Measurements from ENCODE around the gene SUB1.
"Not testable (repeated sequence)": the region's sequence is repeated elsewhere in the genome, so short reads cannot be mapped to it uniquely, and the experiment has no call there.

Gene SUB1

GRCh38 chr5:32585446-32586275 lies at the start of gene SUB1:
Gene SUB1 (plus strand): TSS chr5:32585557. CDS start chr5:32588513, 2,956 bp downstream.
- DNase-seq (ENCODE audit: low read depth in 2 of 2), result peak; percentile 91

DNA sequence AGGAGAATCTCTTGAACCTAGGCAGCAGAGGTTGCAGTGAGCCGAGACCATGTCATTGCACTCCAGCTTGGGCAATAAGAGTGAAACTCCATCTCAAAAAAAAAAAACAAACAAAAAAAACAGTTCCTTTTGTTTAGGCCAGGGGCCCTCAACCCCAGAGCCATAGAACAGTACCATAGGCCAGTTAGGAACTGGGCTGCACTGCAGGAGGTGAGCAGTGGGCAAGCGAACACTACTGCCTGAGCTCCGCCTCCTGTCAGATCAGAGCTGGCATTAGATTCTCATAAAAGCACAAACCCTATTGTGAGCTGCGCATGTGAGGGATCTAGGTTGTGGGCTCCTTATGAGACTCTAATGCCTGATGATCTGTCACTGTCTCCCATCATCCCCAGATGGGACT lies 49.1 kb upstream of the SUB1 start:
- DNase-seq (ENCODE audit: low read depth in 2 of 2), result no peak

DNA sequence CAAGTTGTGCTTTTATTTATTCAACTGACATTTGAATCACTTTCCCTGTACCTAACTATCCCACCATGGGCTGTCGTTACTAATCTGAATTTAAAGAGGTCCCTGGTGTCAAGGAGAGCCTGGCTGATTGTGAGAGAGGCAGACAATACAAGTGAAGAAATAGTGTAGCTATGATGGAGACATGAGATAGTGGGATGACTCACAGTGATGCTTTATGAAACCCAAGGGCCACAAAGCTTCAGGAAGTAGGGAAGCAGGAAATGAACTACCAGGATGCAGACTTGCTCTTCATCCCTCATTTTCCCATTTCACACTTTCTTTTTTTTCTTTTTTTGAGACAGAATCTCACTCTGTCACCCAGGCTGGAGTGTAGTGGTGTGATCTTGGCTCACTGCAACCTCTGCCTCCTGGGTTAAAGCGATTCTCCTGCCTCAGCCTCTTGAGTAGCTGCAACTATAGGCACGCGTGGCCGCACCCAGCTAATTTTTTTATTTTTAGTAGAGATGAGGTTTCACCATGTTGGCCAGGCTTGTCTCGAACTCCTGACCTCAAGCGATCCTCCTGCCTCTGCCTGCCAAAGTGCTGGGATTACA lies 47.8 kb upstream of the SUB1 start:
- DNase-seq (ENCODE audit: low read depth in 2 of 2), result not testable (repeated sequence)

DNA sequence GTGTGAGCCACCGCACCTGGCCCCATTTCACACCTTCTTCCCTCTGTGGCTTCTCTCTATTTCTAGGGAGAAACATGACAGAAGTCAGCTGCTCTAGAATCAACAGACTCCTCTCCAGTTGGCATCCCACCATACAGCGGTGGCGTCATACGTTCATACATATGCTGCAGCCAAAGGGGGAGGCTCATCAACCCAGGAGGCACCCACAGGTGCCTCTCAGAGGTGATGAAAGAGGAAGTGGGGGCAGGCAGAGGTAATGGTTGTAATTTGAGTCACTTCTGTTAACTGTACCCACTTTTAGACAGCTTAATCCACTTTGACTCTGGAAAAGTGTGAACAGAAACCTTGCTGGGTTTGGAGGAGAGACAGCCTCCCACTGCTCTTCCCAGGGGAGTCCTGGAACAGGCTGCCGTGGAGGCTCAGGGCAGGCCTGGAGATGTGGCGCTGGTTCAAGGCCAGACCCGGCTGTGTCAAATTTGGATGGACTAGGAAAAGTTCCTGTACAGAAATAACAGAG lies 47.3 kb upstream of the SUB1 start:
- peak; percentile 17 to 37 for DNase-seq (ENCODE audit: low read depth in 2 of 2)

DNA sequence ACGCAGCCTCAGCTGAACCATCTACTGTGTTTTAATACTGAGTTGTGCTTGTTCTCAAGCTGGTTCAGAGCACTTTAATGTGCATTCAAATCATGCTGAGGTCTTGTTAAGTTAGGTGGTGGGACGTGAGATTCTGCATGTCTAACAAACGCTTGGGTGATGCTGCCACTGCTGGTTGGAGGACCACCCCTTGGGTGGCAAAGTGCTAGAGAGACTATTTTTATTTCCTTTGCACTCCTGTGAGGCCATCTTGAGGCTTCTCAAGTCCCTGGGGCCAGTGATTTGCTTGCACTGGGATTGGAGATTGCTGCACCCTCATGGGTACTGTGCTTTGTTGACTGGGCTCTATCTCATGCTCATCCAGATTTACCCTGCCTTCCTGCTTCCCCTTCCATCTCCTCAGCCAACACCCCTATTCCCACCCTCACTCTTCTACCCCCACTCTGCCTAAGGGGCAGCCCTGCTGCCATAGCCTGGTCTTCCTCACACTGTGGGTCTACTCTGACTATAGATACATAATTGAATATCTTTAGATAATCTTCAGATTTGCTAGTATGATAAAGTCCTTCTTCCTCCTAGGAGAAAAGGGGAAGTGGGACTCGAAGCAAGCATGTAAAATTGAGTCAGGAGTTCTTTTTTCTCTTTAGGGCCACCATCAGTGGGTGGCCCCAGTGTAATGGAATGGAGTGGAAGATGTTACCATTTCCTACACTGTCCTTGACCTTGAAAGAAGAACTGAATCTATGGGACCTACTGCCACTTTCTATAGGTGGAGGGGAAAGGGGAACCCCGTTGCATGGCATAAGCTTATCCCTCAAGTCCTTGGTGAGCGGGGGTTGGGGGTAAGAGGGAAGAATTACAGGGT lies 45.1 kb upstream of the SUB1 start:
- no peak for DNase-seq (ENCODE audit: low read depth in 2 of 2)

- no peak for DNase-seq (ENCODE audit: low read depth in 2 of 2)
Observed at GRCh38 chr5:32541241-32541640, 44.1 kb upstream of the SUB1 start.

DNA sequence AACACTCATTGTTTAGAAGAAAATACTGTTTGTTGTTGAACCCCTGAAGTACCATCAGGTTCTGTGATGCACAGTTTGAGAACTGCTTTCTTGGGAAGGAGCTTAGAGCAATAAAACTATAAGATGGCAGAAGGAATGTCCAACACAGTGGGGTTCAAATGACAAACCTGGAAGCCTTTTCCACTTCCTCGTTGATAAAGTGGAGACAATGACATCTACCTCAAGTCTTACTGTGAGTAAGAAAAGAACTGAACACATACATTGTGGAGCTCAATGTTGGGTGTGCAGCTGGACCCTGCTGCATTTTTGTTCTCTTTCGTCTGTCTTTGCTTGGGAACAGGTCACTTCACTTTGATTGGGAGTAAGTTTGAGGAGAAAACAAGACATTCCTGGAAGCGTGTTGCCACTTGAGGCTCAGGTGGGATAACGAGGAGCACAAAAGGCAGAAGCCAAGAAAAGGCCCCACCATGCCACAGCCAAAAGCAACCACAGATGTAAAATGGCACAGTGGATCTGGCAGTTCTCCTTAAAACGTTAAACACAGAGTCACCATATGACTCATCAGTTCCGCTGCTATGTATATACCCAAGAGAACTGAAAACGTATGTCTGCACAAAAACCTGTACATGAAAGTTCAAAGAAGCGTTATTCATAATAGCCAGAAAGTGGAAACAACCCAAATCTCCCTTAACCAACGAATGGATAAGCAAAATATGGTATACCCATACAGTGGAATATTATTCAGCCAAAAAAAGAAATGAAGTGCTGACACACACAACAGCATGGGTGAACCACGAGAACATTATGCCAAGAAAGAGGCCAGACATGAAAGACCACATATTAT lies 42.9 kb upstream of the SUB1 start:
- DNase-seq (ENCODE audit: low read depth in 2 of 2), result peak in 1 of 2 donors; percentile 29

DNA sequence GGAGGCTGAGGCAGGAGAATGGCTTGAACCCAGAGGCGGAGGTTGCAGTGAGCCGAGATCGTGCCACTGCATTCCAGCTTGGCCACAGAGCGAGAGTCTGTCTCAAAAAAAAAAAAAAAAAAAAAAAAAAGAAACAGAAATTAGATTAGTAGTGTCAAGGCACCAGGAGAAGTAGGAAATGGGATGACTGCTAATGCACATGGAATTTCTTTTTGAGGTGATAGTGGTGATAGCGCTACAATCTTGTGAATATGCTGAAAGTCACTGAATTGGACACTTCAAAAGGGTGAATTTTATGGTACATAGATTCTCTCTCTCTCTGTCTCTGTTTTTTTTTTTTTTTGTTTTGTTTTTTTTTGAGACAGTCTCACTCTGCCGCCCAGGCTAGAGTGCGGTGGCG lies 42.1 kb upstream of the SUB1 start:
- DNase-seq (ENCODE audit: low read depth in 2 of 2), result no peak

DNA sequence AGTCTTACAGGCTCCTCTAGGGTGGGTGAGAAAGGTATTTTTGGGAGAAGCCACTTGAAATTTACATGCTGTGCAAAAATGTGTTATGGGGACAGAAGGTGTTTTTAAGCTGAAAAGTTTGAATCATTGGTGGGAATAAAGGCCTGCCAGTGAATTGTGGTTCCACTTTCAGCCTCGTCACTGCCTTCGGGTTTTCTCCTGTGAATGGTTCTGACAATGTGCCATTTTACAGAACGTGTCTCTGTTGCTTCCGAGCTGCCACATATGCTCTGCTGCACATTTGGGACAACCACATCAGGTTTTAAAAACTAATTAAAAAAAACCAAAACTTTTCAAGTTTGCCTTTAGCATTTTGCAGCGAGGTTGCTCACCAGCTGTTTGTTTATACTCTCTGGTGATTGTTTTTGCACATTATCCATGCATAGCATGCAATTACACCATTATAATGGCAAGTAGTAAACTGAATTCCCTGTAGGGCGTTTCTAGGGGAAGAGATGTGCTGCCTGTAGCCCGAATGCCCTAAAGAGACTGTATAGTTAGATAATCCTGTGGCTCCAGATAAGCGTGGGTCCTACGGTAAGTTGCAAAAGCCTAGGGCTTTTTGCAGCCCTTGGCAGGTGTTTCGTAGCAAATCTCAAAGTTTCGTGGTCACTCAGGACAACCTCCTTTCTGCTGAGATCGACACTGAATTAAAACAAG lies 40.1 kb upstream of the SUB1 start:
- no peak for DNase-seq (ENCODE audit: low read depth in 2 of 2)

DNA sequence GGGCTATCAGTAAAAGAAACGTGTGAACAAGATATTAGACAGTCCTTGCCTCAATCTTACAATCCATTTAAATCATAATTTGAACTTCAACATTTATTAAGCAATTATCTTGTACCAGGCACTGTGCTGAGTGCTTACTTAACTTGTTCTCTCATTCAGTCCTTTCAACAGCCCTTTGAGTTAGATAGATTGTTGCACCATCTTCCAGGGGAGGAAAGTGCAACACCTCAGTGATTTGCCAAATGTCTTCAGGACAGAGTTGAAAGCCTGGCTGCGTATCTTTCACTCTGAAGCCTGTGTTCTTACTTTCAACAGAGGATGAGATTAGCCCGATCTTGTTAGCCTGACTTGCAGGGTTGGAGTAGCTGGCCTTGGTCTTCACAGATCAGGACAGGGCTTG lies 34.2 kb upstream of the SUB1 start:
- DNase-seq (ENCODE audit: low read depth in 2 of 2), result no peak

DNA sequence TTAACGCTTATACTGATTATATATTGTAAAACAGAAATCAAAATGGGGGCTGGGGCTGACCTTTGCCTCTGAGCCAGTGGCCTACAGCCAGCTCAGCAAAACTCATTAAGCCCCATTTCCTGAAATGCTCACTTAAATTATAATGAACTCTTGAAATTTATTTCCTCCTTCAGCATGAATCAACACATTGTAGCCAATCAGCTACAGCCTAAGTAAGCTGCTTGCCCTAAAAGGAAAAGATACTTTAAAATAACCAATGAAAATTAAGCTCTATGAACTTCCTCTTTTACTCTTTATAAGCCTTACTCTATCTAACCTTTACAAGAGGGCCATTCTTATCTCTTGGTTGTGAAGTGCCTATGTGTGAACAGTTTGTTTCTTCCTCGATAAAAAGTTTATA lies 33.5 kb upstream of the SUB1 start:
- no peak for DNase-seq (ENCODE audit: low read depth in 2 of 2)

- DNase-seq (ENCODE audit: low read depth in 2 of 2), result not testable (repeated sequence)
Observed at GRCh38 chr5:32552491-32552890, 32.9 kb upstream of the SUB1 start.

- no peak for DNase-seq (ENCODE audit: low read depth in 2 of 2)
Observed at GRCh38 chr5:32552936-32553335, 32.4 kb upstream of the SUB1 start.

DNA sequence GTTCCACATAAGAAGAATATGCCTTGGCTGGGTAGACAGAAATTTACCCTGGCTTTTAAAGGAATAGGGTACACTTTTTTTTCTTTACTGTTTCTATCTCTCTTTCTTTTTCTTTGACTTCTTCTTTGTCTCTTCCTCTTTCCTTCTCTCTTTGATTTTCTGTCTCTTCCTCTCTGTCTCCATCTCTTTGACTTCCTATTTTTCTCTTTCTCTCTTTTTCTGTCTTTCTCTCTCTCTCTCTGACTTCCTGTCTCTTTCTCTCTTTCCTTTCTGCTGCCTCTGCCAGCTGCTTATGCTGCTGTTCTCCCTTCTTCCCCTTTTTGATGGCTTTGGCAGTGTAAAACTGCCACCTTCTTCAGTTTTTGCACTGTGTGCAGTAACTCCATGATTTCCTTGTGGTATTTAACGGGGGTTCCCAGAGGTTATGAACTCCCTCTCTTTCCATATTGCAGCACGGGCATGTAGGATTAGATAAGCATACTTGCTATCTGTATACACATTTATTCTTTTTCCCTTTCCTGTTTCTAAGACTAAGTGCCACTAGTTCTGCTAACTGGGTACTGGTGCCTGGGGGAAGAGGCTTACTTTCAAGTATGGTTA lies 31.1 kb upstream of the SUB1 start:
- not testable (repeated sequence) for DNase-seq (ENCODE audit: low read depth in 2 of 2)

DNA sequence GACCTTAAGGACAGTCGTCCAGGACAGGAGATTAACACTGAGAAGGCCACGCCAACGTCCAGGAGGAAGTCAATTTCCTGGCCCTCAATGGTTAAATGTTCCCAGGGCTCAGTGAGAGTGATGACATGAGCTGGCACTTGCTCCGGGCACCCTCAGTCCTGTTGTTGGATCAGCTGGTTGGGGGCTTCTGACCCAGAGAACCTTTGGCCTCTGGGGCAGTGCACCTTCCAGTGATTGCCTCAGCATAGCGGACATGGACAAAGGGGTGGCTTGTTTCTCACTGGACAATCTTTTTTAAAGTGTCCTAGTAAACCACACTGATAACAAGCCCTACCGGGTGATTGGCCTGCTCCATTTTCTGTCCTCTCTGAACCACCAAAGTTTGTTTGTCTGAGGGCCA lies 28.8 kb upstream of the SUB1 start:
- not testable (repeated sequence) for DNase-seq (ENCODE audit: low read depth in 2 of 2)

- DNase-seq (ENCODE audit: low read depth in 2 of 2), result no peak
Observed at GRCh38 chr5:32559411-32559810, 25.9 kb upstream of the SUB1 start.

- no peak for DNase-seq (ENCODE audit: low read depth in 2 of 2)
Observed at GRCh38 chr5:32559921-32560320, 25.4 kb upstream of the SUB1 start.

- DNase-seq (ENCODE audit: low read depth in 2 of 2), result no peak
Observed at GRCh38 chr5:32562056-32562455, 23.3 kb upstream of the SUB1 start.

DNA sequence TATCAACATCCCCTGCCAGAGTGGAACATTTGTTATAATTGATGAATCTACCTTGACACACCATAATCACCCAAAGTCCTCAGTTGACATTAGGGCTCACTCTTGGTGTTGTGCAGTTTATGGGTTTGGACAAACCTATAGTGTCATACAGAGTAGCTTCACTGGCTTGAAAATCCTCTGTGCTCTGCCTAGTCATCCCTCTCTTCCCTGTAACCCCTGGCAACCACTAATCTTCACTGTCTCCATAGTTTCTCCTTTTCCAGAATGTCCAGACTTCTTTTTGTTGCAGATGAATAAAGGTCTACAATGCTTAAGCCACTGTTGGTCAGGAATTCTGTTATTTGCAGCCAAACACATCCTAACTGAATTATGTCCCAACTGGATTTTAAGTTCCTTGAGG lies 22.5 kb upstream of the SUB1 start:
- no peak for DNase-seq (ENCODE audit: low read depth in 2 of 2)

GRCh38 chr5:32563614-32564013 lies 21.7 kb upstream of the SUB1 start:
- no peak for DNase-seq (ENCODE audit: low read depth in 2 of 2)
